ENCODE data around the gene OR2F1.
"Not testable (repeated sequence)": the region's sequence is repeated elsewhere in the genome, so short reads cannot be mapped to it uniquely, and the experiment has no call there.

The OR2F1 gene

DNA sequence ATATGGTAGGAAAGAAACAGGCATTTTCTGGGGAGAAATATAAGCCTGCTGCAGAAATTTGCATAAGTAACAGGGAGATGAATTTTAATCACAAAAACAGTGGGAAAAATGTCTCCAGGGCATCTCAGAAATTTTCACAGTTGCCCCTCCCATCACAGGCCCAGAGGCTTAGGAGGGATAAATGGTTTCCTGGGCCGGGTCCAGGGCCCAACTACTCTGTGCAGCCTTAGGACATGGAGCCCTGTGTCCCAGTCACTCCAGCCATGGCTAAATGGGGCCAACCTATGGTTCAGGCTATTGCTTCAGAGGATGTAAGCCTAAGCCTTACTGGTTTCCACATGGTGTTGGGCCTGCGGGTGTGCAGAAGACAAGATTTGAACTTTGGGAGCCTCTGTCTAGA is 54.7 kb downstream of the OR2F1 start:
- no peak for DNase-seq (ENCODE audit: low read depth)

DNA sequence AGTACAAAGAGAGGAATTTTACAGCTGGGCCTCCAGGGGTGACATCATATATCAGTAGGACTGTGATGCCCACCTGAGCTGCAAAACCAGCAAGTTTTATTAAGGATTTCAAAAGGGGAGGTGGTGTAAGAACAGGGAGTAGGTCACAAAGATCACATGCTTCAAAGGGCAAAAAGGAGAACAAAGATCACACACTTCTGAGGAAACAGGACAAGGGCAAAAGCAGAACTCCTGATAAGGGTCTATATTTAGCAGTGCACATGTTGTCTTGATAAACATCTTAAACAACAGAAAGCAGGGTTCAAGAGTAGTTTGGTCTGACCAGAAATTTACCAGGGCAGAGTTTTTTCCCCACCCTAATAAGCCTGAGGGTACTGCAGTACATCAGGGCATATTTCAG is 55.4 kb downstream of the OR2F1 start:
- not testable (repeated sequence) for DNase-seq (ENCODE audit: low read depth)

DNA sequence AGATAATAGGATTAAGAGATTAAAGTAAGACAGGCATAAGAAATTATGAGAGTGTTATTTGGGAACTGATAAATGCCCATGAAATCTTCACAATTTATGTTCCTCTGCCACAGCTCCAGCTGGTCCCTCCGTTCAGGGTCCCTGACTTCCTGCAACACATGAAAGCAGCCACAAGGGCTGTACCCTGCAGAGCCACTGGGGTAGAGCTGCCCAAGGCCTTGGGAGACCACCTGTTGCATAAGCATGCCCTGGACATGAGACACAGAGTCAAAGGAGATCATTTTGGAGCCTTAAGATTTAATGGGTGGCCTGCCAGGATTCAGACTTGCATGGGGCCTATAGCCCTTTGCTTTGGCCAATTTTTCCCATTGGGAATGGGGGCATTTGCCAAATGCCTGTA is 56.2 kb downstream of the OR2F1 start:
- DNase-seq (ENCODE audit: low read depth) = not testable (repeated sequence)

DNA sequence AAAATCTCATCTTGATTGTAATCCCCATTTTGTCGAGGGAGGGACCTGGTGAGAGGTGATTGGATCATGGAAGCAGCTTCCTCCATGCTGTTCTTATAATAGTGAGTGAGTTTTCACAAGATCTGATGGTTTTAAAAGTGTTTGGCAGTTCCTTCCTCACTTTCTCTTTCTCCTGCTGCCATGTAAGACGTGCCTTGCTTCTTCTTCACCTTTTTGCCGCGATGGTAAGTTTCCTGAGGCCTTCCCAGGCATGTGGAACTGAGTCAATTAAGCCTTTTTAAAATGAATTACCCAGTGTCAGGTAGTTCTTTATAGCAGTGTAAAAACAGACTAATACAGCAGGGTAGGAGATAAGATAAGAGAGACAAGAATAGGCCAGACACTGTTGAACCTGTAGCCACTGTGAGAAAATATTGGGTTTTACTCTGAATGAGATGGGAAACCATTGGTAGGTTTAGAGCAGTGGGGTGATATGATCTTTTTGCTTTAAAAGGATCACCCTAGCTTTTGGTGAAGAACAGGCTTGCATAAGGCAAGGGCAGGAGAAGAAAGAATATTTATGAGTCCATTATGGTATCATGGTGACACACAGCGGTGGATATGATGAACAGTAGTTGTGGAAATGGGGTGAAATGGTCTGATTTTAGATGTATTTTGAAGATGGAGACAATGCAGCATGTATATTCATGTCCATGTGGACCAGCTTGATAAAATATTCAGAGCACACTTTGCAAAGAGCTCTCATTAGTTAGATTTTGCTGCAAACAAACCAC is 57.0 kb downstream of the OR2F1 start:
- no peak for DNase-seq (ENCODE audit: low read depth)

Measured in HS-5 (cell line).